Measurements from ENCODE around the gene KCNK5.

Gene KCNK5

GRCh38 chr6:39196673-39197091 is 32.6 kb downstream of the KCNK5 start:
- TF ChIP-seq SIN3A (IDR thresholded peaks at IDR 0.05; ENCODE audit: borderline replicate concordance, insufficient read depth, low read length) = no peak
- no peak for TF ChIP-seq FOXP2 (optimal IDR thresholded peaks at IDR 0.05; ENCODE audit: borderline replicate concordance, extremely low read depth, extremely low read length, insufficient read depth)
- no peak for TF ChIP-seq POLR2AphosphoS5 (IDR thresholded peaks at IDR 0.05; ENCODE audit: low read depth, low read length)
- TF ChIP-seq TAF1 (IDR thresholded peaks at IDR 0.05; ENCODE audit: borderline replicate concordance, insufficient read depth, low read length) = no peak
- no peak for TF ChIP-seq REST (IDR thresholded peaks at IDR 0.05; ENCODE audit: insufficient read depth in 1 of 2, low read depth in 2 of 2, low read length in 2 of 2)

GRCh38 chr6:39195792-39196385 is 33.4 kb downstream of the KCNK5 start:
- TF ChIP-seq TAF1 (IDR thresholded peaks at IDR 0.05; ENCODE audit: borderline replicate concordance, insufficient read depth, low read length) = no peak
- TF ChIP-seq SIN3A (IDR thresholded peaks at IDR 0.05; ENCODE audit: borderline replicate concordance, insufficient read depth, low read length) = no peak
- TF ChIP-seq REST (IDR thresholded peaks at IDR 0.05; ENCODE audit: insufficient read depth in 1 of 2, low read depth in 2 of 2, low read length in 2 of 2) = no peak
- TF ChIP-seq FOXP2 (optimal IDR thresholded peaks at IDR 0.05; ENCODE audit: borderline replicate concordance, extremely low read depth, extremely low read length, insufficient read depth) = no peak
- no peak for TF ChIP-seq POLR2AphosphoS5 (IDR thresholded peaks at IDR 0.05; ENCODE audit: low read depth, low read length)

GRCh38 chr6:39194466-39194865 is 34.8 kb downstream of the KCNK5 start:
- TF ChIP-seq REST (IDR thresholded peaks at IDR 0.05; ENCODE audit: insufficient read depth in 1 of 2, low read depth in 2 of 2, low read length in 2 of 2) = no peak
- no peak for TF ChIP-seq POLR2AphosphoS5 (IDR thresholded peaks at IDR 0.05; ENCODE audit: low read depth, low read length)
- no peak for TF ChIP-seq TAF1 (IDR thresholded peaks at IDR 0.05; ENCODE audit: borderline replicate concordance, insufficient read depth, low read length)
- no peak for TF ChIP-seq FOXP2 (optimal IDR thresholded peaks at IDR 0.05; ENCODE audit: borderline replicate concordance, extremely low read depth, extremely low read length, insufficient read depth)
- TF ChIP-seq SIN3A (IDR thresholded peaks at IDR 0.05; ENCODE audit: borderline replicate concordance, insufficient read depth, low read length) = no peak

DNA sequence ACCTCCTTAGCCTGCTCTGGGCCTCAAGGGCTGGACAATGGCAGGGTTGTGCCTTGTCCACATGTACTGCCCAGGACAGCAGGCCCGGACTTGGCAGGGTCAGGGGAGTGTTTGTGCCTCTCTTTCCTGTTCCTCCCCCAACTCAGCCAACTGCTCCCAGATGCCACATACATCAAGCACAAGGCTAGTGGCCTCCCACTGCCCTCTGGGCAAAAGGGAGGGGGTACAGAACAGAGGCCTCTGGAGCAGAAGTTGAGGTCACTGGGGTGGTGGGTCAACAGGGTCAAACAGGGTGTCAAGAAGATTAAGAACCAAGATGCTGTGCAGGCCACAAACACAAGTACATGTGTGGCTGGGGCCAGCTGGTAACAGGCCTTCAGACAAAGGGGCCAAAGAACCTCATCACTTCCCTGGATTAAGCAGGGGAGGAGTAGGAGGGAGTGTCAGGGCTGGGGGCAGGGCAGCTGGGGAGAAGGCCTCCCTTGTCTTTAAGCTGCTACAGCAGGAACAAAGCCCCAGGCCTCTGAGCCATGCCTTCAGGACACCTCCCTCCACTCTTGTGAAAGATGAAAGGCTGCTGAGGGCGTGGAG is 36.0 kb downstream of the KCNK5 start:
- TF ChIP-seq TAF1 (IDR thresholded peaks at IDR 0.05; ENCODE audit: borderline replicate concordance, insufficient read depth, low read length) (no peak), FOXP2 (optimal IDR thresholded peaks at IDR 0.05; ENCODE audit: borderline replicate concordance, extremely low read depth, extremely low read length, insufficient read depth) (no peak), REST (IDR thresholded peaks at IDR 0.05; ENCODE audit: insufficient read depth in 1 of 2, low read depth in 2 of 2, low read length in 2 of 2) (no peak), SIN3A (IDR thresholded peaks at IDR 0.05; ENCODE audit: borderline replicate concordance, insufficient read depth, low read length) (no peak)

All from PFSK-1 (cell line).